ENCODE measurements around the gene KPNA1. TPM values are rescaled to one million over a fixed set of nuclear protein-coding genes. Genes with fewer than 3 reads are reported as not detected.

The KPNA1 gene
- total and polyA plus RNA-seq, 2 of the 13 experiments (the other 11 are each of a cell fraction or from before 2014, with no cell fraction given): 15.4 to 30.0 TPM

- TF ChIP-seq SP1 (IDR thresholded peaks at IDR 0.05) (no peak), SP1 (CRISPR knock-in tag; IDR thresholded peaks at IDR 0.05) (no peak), ZFP90 (CRISPR knock-in tag; IDR thresholded peaks at IDR 0.05; ENCODE audit: borderline replicate concordance) (no peak), REPIN1 (CRISPR knock-in tag; IDR thresholded peaks at IDR 0.05; ENCODE audit: borderline replicate concordance, low read depth) (no peak), HNRNPL (IDR thresholded peaks at IDR 0.05; ENCODE audit: low read depth, low read length) (no peak), IKZF1 (IDR thresholded peaks at IDR 0.05) (no peak), POGK (CRISPR knock-in tag; conservative IDR thresholded peaks at IDR 0.05) (no peak), KAT2B (IDR thresholded peaks at IDR 0.05; ENCODE audit: borderline replicate concordance, low read depth, low read length) (no peak), E2F2 (CRISPR knock-in tag; IDR thresholded peaks at IDR 0.05; ENCODE audit: borderline replicate concordance) (no peak), ZNF777 (CRISPR knock-in tag; IDR thresholded peaks at IDR 0.05) (no peak), ZFP41 (CRISPR knock-in tag; IDR thresholded peaks at IDR 0.05; ENCODE audit: borderline replicate concordance) (no peak), IRF1 (CRISPR knock-in tag; IDR thresholded peaks at IDR 0.05; ENCODE audit: low read depth) (no peak), ZNF282 (IDR thresholded peaks at IDR 0.05; ENCODE audit: partially characterized antibody) (no peak), YY1 (IDR thresholded peaks at IDR 0.05; ENCODE audit: insufficient read depth, insufficient replicate concordance, low read depth, low read length) (no peak), FOXP1 (IDR thresholded peaks at IDR 0.05) (no peak), FOXP1 (CRISPR knock-in tag; IDR thresholded peaks at IDR 0.05) (no peak), MED8 (CRISPR knock-in tag; IDR thresholded peaks at IDR 0.05; ENCODE audit: insufficient replicate concordance) (no peak), ZNF33A (CRISPR knock-in tag; IDR thresholded peaks at IDR 0.05; ENCODE audit: borderline replicate concordance) (no peak), ZFP36L1 (CRISPR knock-in tag; IDR thresholded peaks at IDR 0.05) (no peak), GLI4 (CRISPR knock-in tag; IDR thresholded peaks at IDR 0.05; ENCODE audit: borderline replicate concordance) (no peak)
- WGBS (ENCODE audit: low lambda C conversion rate): 87% methylated on average over 6 of the region's 6 CpGs
- Histone ChIP-seq H3K9ac (ENCODE audit: insufficient read depth, low read depth, low read length) (no peak overlapping the region), H3K4me2 (ENCODE audit: low read depth, low read length) (no peak overlapping the region), H3K4me3 (replicated peaks in 1 of 3; ENCODE audit: insufficient read depth in 1 of 3, low read depth in 2 of 3, low read length in 3 of 3) (no peak overlapping the region), H3K79me2 (ENCODE audit: insufficient read depth, low read length) (peaks cover 21% of the 10 kb centered on the region), H3K36me3 (replicated peaks in 1 of 2; ENCODE audit: control insufficient read depth in 1 of 2, insufficient read depth in 2 of 2, low read length in 2 of 2) (no peaks in the 10 kb centered on the region), H3K27ac (ENCODE audit: extremely low read length, insufficient read depth, low read length) (no peak overlapping the region), H2AFZ (ENCODE audit: low read length) (no peak overlapping the region), H4K20me1 (ENCODE audit: insufficient read depth, low read length) (peaks cover 17% of the 10 kb centered on the region), H3K27me3 (ENCODE audit: control insufficient read depth in 1 of 2, insufficient read depth in 2 of 2, low read length in 2 of 2) (no peaks in the 10 kb centered on the region; a peak in 1 of 5 replicates), H3K4me1 (ENCODE audit: insufficient read depth, low read length) (peaks cover 46% of the 10 kb centered on the region), H3K9me3 (ENCODE audit: low read length) (no peaks in the 10 kb centered on the region)
- POLR2A ChIA-PET: no interaction called here
- in situ Hi-C loops (cut with HindIII; ENCODE audit: extremely low pct_ligation_motif_present, low pct_unique_long_range_greater_than_20kb) (no loop called here), intact Hi-C loops (cut with micrococcal nuclease; ENCODE audit: unreplicated experiment) (no loop called here)
- ATAC-seq (no peak), DNase-seq (ENCODE audit: low spot score) (no peak), FAIRE-seq (no peak)
- CTCF ChIA-PET (ENCODE audit: low intra/inter-chr PET ratio, low total read pairs): no interaction called here
- BruUV-seq (replicated peaks): no TSS peak
These were observed 2.2 kb upstream of the KPNA1 start for GRCh38 chr3:122516846-122517360.

Measured in HepG2 (cell line).